ENCODE results near the gene SLC9C1.

- TF ChIP-seq SUZ12 (IDR thresholded peaks at IDR 0.05; ENCODE audit: extremely low read depth, insufficient read depth, insufficient read length): no peak
- no peak for TF ChIP-seq ZNF274 (IDR thresholded peaks at IDR 0.05; ENCODE audit: low read depth, low read length)
- no peak for TF ChIP-seq YY1 (IDR thresholded peaks at IDR 0.05; ENCODE audit: insufficient read depth, insufficient read length)
Observed at GRCh38 chr3:112261742-112262141, 32.3 kb downstream of the SLC9C1 start.
